ENCODE measurements around the gene CHST5. TPM values are rescaled to one million over a fixed set of nuclear protein-coding genes. Genes with fewer than 3 reads are reported as not detected.

CHST5 gene
- total and polyA plus RNA-seq, 4 donors = 0.09 to 1.3 (median 0.24) TPM; not detected in 1

GRCh38 chr16:75534560-75535205 is 1.2 kb downstream of the CHST5 start:
- H3K9ac ChIP-seq (ENCODE audit: insufficient read depth in 1 of 2, low read length in 2 of 2) = peak overlapping the region in 1 of 2 donors; percentile 37

GRCh38 chr16:75532791-75533190 is 3.1 kb downstream of the CHST5 start:
- no peak for ATAC-seq (ENCODE audit: insufficient read depth, low FRiP score)
- no peak overlapping the region for H3K9ac ChIP-seq (ENCODE audit: insufficient read depth in 1 of 2, low read length in 2 of 2)
- H3K4me1 ChIP-seq (ENCODE audit: control insufficient read depth in 5 of 5, insufficient read depth in 5 of 5, low read length in 5 of 5) = no peaks in the 10 kb centered on the region
- WGBS, 2 donors = 83 to 89% methylated on average over 2 of the region's 2 CpGs
- no peak for TF ChIP-seq CTCF (IDR thresholded peaks at IDR 0.05; ENCODE audit: control extremely low read depth, extremely low read depth)
- H3K27ac ChIP-seq (ENCODE audit: low read depth in 1 of 2, low read length in 1 of 2) = no peak overlapping the region
- DNase-seq = no peak
- H3K36me3 ChIP-seq (ENCODE audit: control insufficient read depth in 4 of 4, insufficient read depth in 4 of 4, low read length in 4 of 4) = no peaks in the 10 kb centered on the region
- H3K9me3 ChIP-seq (ENCODE audit: control insufficient read depth in 4 of 4, insufficient read depth in 3 of 4, low read length in 3 of 4) = no peaks in the 10 kb centered on the region
- no peak overlapping the region for H3K4me3 ChIP-seq
- H3K27me3 ChIP-seq (ENCODE audit: control insufficient read depth in 3 of 3, insufficient read depth in 3 of 3, low read length in 2 of 3) = no peaks in the 10 kb centered on the region

More at GRCh38 chr16:75534560-75535205, 1.2 kb downstream of the CHST5 start:
- Histone ChIP-seq H3K27me3 (ENCODE audit: control insufficient read depth in 3 of 3, insufficient read depth in 3 of 3, low read length in 2 of 3) (no peaks in the 10 kb centered on the region), H3K9me3 (ENCODE audit: control insufficient read depth in 4 of 4, insufficient read depth in 3 of 4, low read length in 3 of 4) (no peaks in the 10 kb centered on the region), H3K4me3 (no peak overlapping the region), H3K27ac (ENCODE audit: low read depth in 1 of 2, low read length in 1 of 2) (no peak overlapping the region), H3K36me3 (ENCODE audit: control insufficient read depth in 4 of 4, insufficient read depth in 4 of 4, low read length in 4 of 4) (no peaks in the 10 kb centered on the region), H3K4me1 (ENCODE audit: control insufficient read depth in 5 of 5, insufficient read depth in 5 of 5, low read length in 5 of 5) (no peaks in the 10 kb centered on the region)
- peak; percentile 14 to 50 (median 26) for DNase-seq
- no peak for ATAC-seq (ENCODE audit: insufficient read depth, low FRiP score)
- WGBS, 2 donors = 67 to 86% methylated on average over 19 of the region's 19 CpGs
- no peak for TF ChIP-seq CTCF (IDR thresholded peaks at IDR 0.05; ENCODE audit: control extremely low read depth, extremely low read depth)

- H3K4me3 ChIP-seq = no peak overlapping the region
- ATAC-seq (ENCODE audit: insufficient read depth, low FRiP score) (no peak), DNase-seq (no peak)
- no peak for TF ChIP-seq CTCF (IDR thresholded peaks at IDR 0.05; ENCODE audit: control extremely low read depth, extremely low read depth)
- H3K27ac ChIP-seq (ENCODE audit: low read depth in 1 of 2, low read length in 1 of 2) = no peak overlapping the region
- no peak overlapping the region for H3K9ac ChIP-seq (ENCODE audit: insufficient read depth in 1 of 2, low read length in 2 of 2)
- H3K27me3 ChIP-seq (ENCODE audit: control insufficient read depth in 3 of 3, insufficient read depth in 3 of 3, low read length in 2 of 3) = no peaks in the 10 kb centered on the region
- no peaks in the 10 kb centered on the region for H3K9me3 ChIP-seq (ENCODE audit: control insufficient read depth in 4 of 4, insufficient read depth in 3 of 4, low read length in 3 of 4)
- 84 to 93% methylated on average over 8 of the region's 8 CpGs for WGBS, 2 donors
- H3K4me1 ChIP-seq (ENCODE audit: control insufficient read depth in 5 of 5, insufficient read depth in 5 of 5, low read length in 5 of 5) = no peaks in the 10 kb centered on the region
- no peaks in the 10 kb centered on the region for H3K36me3 ChIP-seq (ENCODE audit: control insufficient read depth in 4 of 4, insufficient read depth in 4 of 4, low read length in 4 of 4)
Measured at GRCh38 chr16:75532142-75532765, 3.7 kb downstream of the CHST5 start.
